ENCODE data around the gene SHANK3. TPM values are rescaled to one million over a fixed set of nuclear protein-coding genes. Genes with fewer than 3 reads are reported as not detected.

The SHANK3 gene
- total and polyA plus RNA-seq, 2 donors from 2014 or later = 8.8 to 40.5 TPM

DNA sequence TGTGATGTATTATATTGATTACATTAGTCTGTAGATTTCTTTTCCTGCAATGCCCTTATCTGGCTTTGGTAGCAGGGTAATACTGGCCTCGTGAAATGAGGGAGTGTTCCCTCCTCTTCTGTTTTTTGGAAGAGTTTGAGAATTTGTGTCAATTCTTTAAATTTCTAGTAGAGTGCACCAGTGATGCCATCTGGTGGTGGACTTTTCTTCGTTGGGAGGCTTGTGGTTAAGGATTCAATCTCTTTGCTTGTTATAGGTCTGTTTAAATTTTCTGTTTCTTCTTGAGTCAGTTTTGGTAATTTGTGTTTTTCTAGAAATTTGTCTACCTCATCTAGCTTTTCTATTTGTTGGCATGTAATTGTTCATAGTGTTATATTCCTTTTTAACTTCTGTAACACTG, 18.9 kb downstream of the SHANK3 start:
- intact Hi-C loops (cut with DNase I) = no loop called here
- DNase-seq = no peak
- Histone ChIP-seq H3K36me3 (ENCODE audit: control insufficient read depth in 2 of 3, insufficient read depth in 3 of 3, low read length in 3 of 3) (no peaks in the 10 kb centered on the region), H3K27ac (ENCODE audit: low read depth in 2 of 2, low read length in 2 of 2) (no peak overlapping the region), H3K9ac (ENCODE audit: low read length in 3 of 3) (no peak overlapping the region), H3K9me3 (ENCODE audit: control insufficient read depth in 2 of 3, insufficient read depth in 1 of 3, low read length in 3 of 3) (no peaks in the 10 kb centered on the region), H3K4me1 (ENCODE audit: control insufficient read depth in 2 of 3, insufficient read depth in 2 of 3, low read depth in 1 of 3, low read length in 3 of 3) (no peaks in the 10 kb centered on the region), H3K27me3 (ENCODE audit: control insufficient read depth, insufficient read depth, low read length) (no peaks in the 10 kb centered on the region), H3K4me3 (ENCODE audit: low read length in 3 of 3) (no peak overlapping the region)
- TF ChIP-seq, protein P1, sequence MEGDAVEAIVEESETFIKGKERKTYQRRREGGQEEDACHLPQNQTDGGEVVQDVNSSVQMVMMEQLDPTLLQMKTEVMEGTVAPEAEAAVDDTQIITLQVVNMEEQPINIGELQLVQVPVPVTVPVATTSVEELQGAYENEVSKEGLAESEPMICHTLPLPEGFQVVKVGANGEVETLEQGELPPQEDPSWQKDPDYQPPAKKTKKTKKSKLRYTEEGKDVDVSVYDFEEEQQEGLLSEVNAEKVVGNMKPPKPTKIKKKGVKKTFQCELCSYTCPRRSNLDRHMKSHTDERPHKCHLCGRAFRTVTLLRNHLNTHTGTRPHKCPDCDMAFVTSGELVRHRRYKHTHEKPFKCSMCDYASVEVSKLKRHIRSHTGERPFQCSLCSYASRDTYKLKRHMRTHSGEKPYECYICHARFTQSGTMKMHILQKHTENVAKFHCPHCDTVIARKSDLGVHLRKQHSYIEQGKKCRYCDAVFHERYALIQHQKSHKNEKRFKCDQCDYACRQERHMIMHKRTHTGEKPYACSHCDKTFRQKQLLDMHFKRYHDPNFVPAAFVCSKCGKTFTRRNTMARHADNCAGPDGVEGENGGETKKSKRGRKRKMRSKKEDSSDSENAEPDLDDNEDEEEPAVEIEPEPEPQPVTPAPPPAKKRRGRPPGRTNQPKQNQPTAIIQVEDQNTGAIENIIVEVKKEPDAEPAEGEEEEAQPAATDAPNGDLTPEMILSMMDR (IDR thresholded peaks at IDR 0.05; ENCODE audit: borderline replicate concordance, extremely low read depth, insufficient read depth) = peak; percentile 12
- FAIRE-seq = no peak

DNA sequence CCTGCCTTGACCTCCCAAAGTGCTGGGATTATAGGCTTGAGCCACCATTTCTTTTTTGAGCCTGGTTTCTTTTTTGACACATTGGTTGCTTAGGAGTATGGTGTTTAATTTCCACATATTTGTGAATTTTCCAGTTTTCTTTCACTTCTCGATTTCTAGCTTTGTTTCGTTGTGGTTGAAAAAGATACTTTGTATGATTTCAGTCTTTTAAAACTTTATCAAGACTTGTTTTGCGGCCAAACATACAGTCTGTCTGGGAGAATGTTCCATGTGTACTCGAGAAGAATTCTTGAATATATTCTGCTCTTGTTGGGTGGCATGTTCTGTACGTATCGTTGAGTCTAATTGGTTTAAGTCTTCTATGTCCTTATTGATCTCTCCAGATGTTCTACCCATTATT, 20.8 kb downstream of the SHANK3 start:
- no peak overlapping the region for H3K27ac ChIP-seq (ENCODE audit: low read depth in 2 of 2, low read length in 2 of 2)
- TF ChIP-seq, protein P1 (IDR thresholded peaks at IDR 0.05; ENCODE audit: borderline replicate concordance, extremely low read depth, insufficient read depth) = no peak
- DNase-seq = no peak
- H3K4me1 ChIP-seq (ENCODE audit: control insufficient read depth in 2 of 3, insufficient read depth in 2 of 3, low read depth in 1 of 3, low read length in 3 of 3) = peaks cover 0 to 4% (median 0%) of the 10 kb centered on the region in 3 donors
- H3K27me3 ChIP-seq (ENCODE audit: control insufficient read depth, insufficient read depth, low read length) = no peaks in the 10 kb centered on the region
- H3K4me3 ChIP-seq (ENCODE audit: low read length in 3 of 3) = no peak overlapping the region
- no peak overlapping the region for H3K9ac ChIP-seq (ENCODE audit: low read length in 3 of 3)
- intact Hi-C loops (cut with DNase I) = no loop called here
- no peak for FAIRE-seq
- H3K36me3 ChIP-seq (ENCODE audit: control insufficient read depth in 2 of 3, insufficient read depth in 3 of 3, low read length in 3 of 3) = no peaks in the 10 kb centered on the region
- H3K9me3 ChIP-seq (ENCODE audit: control insufficient read depth in 2 of 3, insufficient read depth in 1 of 3, low read length in 3 of 3) = no peaks in the 10 kb centered on the region

DNA sequence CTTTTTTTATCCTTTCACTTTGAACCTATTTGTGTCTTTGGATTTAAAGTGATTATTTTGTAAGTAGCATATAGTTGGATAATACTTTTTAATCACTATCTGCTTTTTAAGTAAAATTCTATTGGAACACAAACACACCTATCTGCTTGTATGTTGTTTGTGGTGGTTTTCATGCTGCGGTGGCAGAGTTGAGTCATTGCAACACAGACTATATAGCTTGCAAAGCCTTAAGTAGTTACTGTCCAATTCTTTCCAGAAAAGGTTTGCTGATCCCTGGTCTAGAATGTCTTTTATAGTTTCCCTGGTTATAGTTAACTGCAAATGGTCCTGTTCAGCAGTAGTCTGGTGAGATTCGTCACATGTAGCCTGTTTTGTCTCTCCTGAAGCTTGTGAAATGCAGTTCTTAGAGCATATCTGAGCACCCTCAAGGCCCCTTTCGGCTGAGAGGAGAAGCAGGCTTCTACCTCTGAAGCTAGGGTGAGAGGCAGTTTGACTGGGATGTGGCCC, 21.5 kb downstream of the SHANK3 start:
- peaks cover 0 to 8% (median under 1%) of the 10 kb centered on the region in 3 donors for H3K4me1 ChIP-seq (ENCODE audit: control insufficient read depth in 2 of 3, insufficient read depth in 2 of 3, low read depth in 1 of 3, low read length in 3 of 3)

More for the DNA sequence above, 21.5 kb downstream of the SHANK3 start:
- Histone ChIP-seq H3K27ac (ENCODE audit: low read depth in 2 of 2, low read length in 2 of 2) (no peak overlapping the region), H3K9me3 (ENCODE audit: control insufficient read depth in 2 of 3, insufficient read depth in 1 of 3, low read length in 3 of 3) (no peaks in the 10 kb centered on the region), H3K4me3 (ENCODE audit: low read length in 3 of 3) (no peak overlapping the region), H3K27me3 (ENCODE audit: control insufficient read depth, insufficient read depth, low read length) (no peaks in the 10 kb centered on the region), H3K36me3 (ENCODE audit: control insufficient read depth in 2 of 3, insufficient read depth in 3 of 3, low read length in 3 of 3) (peaks cover 0 to 2% (median 0%) of the 10 kb centered on the region in 3 donors), H3K9ac (ENCODE audit: low read length in 3 of 3) (no peak overlapping the region)
- intact Hi-C loops (cut with DNase I) = no loop called here
- TF ChIP-seq, protein P1 (IDR thresholded peaks at IDR 0.05; ENCODE audit: borderline replicate concordance, extremely low read depth, insufficient read depth) = no peak
- FAIRE-seq = no peak
- no peak for DNase-seq

Measured in kidney (tissue), 14 donors.